ENCODE data around the gene PRELID2. TPM values are rescaled to one million over a fixed set of nuclear protein-coding genes. Genes with fewer than 3 reads are reported as not detected.
"Not testable (repeated sequence)": the region's sequence is repeated elsewhere in the genome, so short reads cannot be mapped to it uniquely, and the experiment has no call there.

The PRELID2 gene
- total RNA-seq, 1 donor from 2014 or later = 19.9 TPM

GRCh38 chr5:145803112-145804004 is 31.8 kb downstream of the PRELID2 start:
- H3K27ac Mint-ChIP-seq = no peak overlapping the region
- TF ChIP-seq CTCF (IDR thresholded peaks at IDR 0.05; ENCODE audit: unreplicated experiment) = no peak
- peaks cover 7% of the 10 kb centered on the region for H3K9me3 Mint-ChIP-seq
- H3K4me1 Mint-ChIP-seq = no peaks in the 10 kb centered on the region
- no peak for DNase-seq (ENCODE audit: low spot score in 2 of 2, unreplicated experiment in 2 of 2)
- no peaks in the 10 kb centered on the region for H3K27me3 Mint-ChIP-seq (ENCODE audit: low read depth)
- no peak overlapping the region for H3K4me3 Mint-ChIP-seq
- peaks cover 12% of the 10 kb centered on the region for H3K36me3 Mint-ChIP-seq

GRCh38 chr5:145801195-145801594 is 33.9 kb downstream of the PRELID2 start:
- Mint-ChIP-seq H3K27me3 (ENCODE audit: low read depth) (no peaks in the 10 kb centered on the region), H3K36me3 (peaks cover 18% of the 10 kb centered on the region), H3K4me3 (no peak overlapping the region), H3K27ac (no peak overlapping the region), H3K9me3 (peaks cover 13% of the 10 kb centered on the region), H3K4me1 (no peaks in the 10 kb centered on the region)
- no peak for DNase-seq (ENCODE audit: low spot score in 2 of 2, unreplicated experiment in 2 of 2)
- TF ChIP-seq CTCF (IDR thresholded peaks at IDR 0.05; ENCODE audit: unreplicated experiment) = no peak

GRCh38 chr5:145800181-145800580 is 35.0 kb downstream of the PRELID2 start:
- no peak for TF ChIP-seq CTCF (IDR thresholded peaks at IDR 0.05; ENCODE audit: unreplicated experiment)
- H3K4me3 Mint-ChIP-seq = no peak overlapping the region
- H3K4me1 Mint-ChIP-seq = no peaks in the 10 kb centered on the region
- no peak overlapping the region for H3K27ac Mint-ChIP-seq
- H3K27me3 Mint-ChIP-seq (ENCODE audit: low read depth) = no peaks in the 10 kb centered on the region
- H3K36me3 Mint-ChIP-seq = peaks cover 15% of the 10 kb centered on the region
- DNase-seq (ENCODE audit: low spot score in 2 of 2, unreplicated experiment in 2 of 2) = no peak
- peaks cover 13% of the 10 kb centered on the region for H3K9me3 Mint-ChIP-seq

GRCh38 chr5:145798503-145798902 is 36.6 kb downstream of the PRELID2 start:
- not testable (repeated sequence) for H3K4me3 Mint-ChIP-seq; DNase-seq (ENCODE audit: low spot score in 2 of 2, unreplicated experiment in 2 of 2); H3K27me3 Mint-ChIP-seq (ENCODE audit: low read depth); H3K4me1 Mint-ChIP-seq; H3K27ac Mint-ChIP-seq
- H3K9me3 Mint-ChIP-seq = peaks cover 13% of the 10 kb centered on the region
- H3K36me3 Mint-ChIP-seq = peaks cover 13% of the 10 kb centered on the region

GRCh38 chr5:145797336-145797735 is 37.8 kb downstream of the PRELID2 start:
- Mint-ChIP-seq H3K4me1 (no peaks in the 10 kb centered on the region), H3K27ac (no peak overlapping the region), H3K9me3 (peaks cover 13% of the 10 kb centered on the region), H3K4me3 (no peak overlapping the region), H3K36me3 (peaks cover 13% of the 10 kb centered on the region), H3K27me3 (ENCODE audit: low read depth) (no peaks in the 10 kb centered on the region)
- no peak for TF ChIP-seq CTCF (IDR thresholded peaks at IDR 0.05; ENCODE audit: unreplicated experiment)
- no peak for DNase-seq (ENCODE audit: low spot score in 2 of 2, unreplicated experiment in 2 of 2)

GRCh38 chr5:145796318-145796717 is 38.8 kb downstream of the PRELID2 start:
- H3K4me1 Mint-ChIP-seq = no peaks in the 10 kb centered on the region
- no peaks in the 10 kb centered on the region for H3K27me3 Mint-ChIP-seq (ENCODE audit: low read depth)
- H3K27ac Mint-ChIP-seq = no peak overlapping the region
- no peak for DNase-seq (ENCODE audit: low spot score in 2 of 2, unreplicated experiment in 2 of 2)
- H3K4me3 Mint-ChIP-seq = no peak overlapping the region
- TF ChIP-seq CTCF (IDR thresholded peaks at IDR 0.05; ENCODE audit: unreplicated experiment) = no peak
- H3K9me3 Mint-ChIP-seq = peaks cover 13% of the 10 kb centered on the region
- peaks cover 13% of the 10 kb centered on the region for H3K36me3 Mint-ChIP-seq

Data from mesothelial cell of epicardium (in vitro differentiated cells).